ENCODE measurements around the gene SMG6.
"Not testable (repeated sequence)": the region's sequence is repeated elsewhere in the genome, so short reads cannot be mapped to it uniquely, and the experiment has no call there.

The SMG6 gene

DNA sequence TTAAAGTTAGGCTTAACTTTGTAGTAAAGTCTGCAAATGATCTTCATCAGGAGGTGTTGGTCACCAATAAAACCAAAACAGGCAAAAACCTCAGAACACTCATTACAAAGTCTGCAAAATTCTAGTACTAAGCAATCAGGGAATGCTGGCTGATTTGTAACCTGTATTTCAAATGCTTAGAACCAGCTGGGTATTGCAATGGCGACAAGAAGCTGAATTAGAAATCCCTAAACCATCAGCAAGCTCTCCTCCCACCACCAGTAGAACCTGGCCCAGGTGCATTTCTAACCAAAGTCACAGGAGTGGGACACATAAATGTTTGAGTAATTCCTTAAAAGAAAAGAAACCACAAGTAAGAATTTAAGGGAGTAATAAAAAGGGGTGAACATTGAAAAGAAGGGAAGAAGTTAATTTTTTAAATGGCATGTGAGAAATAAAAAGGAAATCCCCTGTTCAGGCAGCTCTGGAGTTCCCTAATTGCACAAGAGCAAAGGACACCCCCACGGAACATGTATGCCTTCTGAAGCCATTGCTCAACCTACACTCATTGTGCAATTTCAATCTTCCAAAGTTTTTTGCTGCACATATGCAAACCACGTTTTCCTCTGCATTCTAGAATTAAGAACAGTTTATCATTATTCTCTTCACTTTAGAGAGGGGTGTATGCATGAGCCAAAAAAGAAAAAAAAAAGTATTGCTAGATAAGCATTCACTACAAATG is 145.8 kb downstream of the SMG6 start:
- peaks cover 38% of the 10 kb centered on the region for H3K36me3 Mint-ChIP-seq (ENCODE audit: low read depth)
- H3K27ac Mint-ChIP-seq, result peak overlapping the region; percentile 36
- H3K9me3 Mint-ChIP-seq, result no peaks in the 10 kb centered on the region
- no peaks in the 10 kb centered on the region for H3K27me3 Mint-ChIP-seq
- peaks cover 33% of the 10 kb centered on the region for H3K4me1 Mint-ChIP-seq (ENCODE audit: low read depth)
- H3K4me3 Mint-ChIP-seq, result no peak overlapping the region

GRCh38 chr17:2157081-2157480 is 146.5 kb downstream of the SMG6 start:
- no peaks in the 10 kb centered on the region for H3K27me3 Mint-ChIP-seq
- no peaks in the 10 kb centered on the region for H3K9me3 Mint-ChIP-seq
- peaks cover 45% of the 10 kb centered on the region for H3K36me3 Mint-ChIP-seq (ENCODE audit: low read depth)
- peaks cover 33% of the 10 kb centered on the region for H3K4me1 Mint-ChIP-seq (ENCODE audit: low read depth)
- H3K4me3 Mint-ChIP-seq, result no peak overlapping the region
- H3K27ac Mint-ChIP-seq, result no peak overlapping the region

GRCh38 chr17:2156666-2157065 is 146.9 kb downstream of the SMG6 start:
- Mint-ChIP-seq H3K36me3 (ENCODE audit: low read depth) (peaks cover 45% of the 10 kb centered on the region), H3K4me1 (ENCODE audit: low read depth) (peaks cover 33% of the 10 kb centered on the region), H3K9me3 (no peaks in the 10 kb centered on the region), H3K4me3 (no peak overlapping the region), H3K27ac (no peak overlapping the region), H3K27me3 (no peaks in the 10 kb centered on the region)

GRCh38 chr17:2155573-2155972 is 148.0 kb downstream of the SMG6 start:
- Mint-ChIP-seq H3K27ac (no peak overlapping the region), H3K27me3 (no peaks in the 10 kb centered on the region), H3K4me1 (ENCODE audit: low read depth) (peaks cover 35% of the 10 kb centered on the region), H3K9me3 (no peaks in the 10 kb centered on the region), H3K4me3 (no peak overlapping the region), H3K36me3 (ENCODE audit: low read depth) (peaks cover 49% of the 10 kb centered on the region)

GRCh38 chr17:2151358-2152033 is 152.1 kb downstream of the SMG6 start:
- no peaks in the 10 kb centered on the region for H3K27me3 Mint-ChIP-seq
- H3K9me3 Mint-ChIP-seq, result no peaks in the 10 kb centered on the region
- H3K27ac Mint-ChIP-seq, result no peak overlapping the region
- peaks cover 11% of the 10 kb centered on the region for H3K4me1 Mint-ChIP-seq (ENCODE audit: low read depth)
- H3K4me3 Mint-ChIP-seq, result no peak overlapping the region
- H3K36me3 Mint-ChIP-seq (ENCODE audit: low read depth), result peaks cover 46% of the 10 kb centered on the region

- no peak overlapping the region for H3K4me3 Mint-ChIP-seq
- H3K36me3 Mint-ChIP-seq (ENCODE audit: low read depth), result peaks cover 46% of the 10 kb centered on the region
- no peak overlapping the region for H3K27ac Mint-ChIP-seq
- no peaks in the 10 kb centered on the region for H3K27me3 Mint-ChIP-seq
- H3K9me3 Mint-ChIP-seq, result no peaks in the 10 kb centered on the region
- peaks cover 11% of the 10 kb centered on the region for H3K4me1 Mint-ChIP-seq (ENCODE audit: low read depth)
These were observed 152.8 kb downstream of the SMG6 start for GRCh38 chr17:2150806-2151205.

GRCh38 chr17:2149934-2150333 is 153.7 kb downstream of the SMG6 start:
- Mint-ChIP-seq H3K36me3 (ENCODE audit: low read depth) (peaks cover 40% of the 10 kb centered on the region), H3K4me3 (no peak overlapping the region), H3K27ac (no peak overlapping the region), H3K27me3 (no peaks in the 10 kb centered on the region), H3K4me1 (ENCODE audit: low read depth) (peaks cover 5% of the 10 kb centered on the region), H3K9me3 (no peaks in the 10 kb centered on the region)

- H3K9me3 Mint-ChIP-seq, result no peaks in the 10 kb centered on the region
- no peak overlapping the region for H3K4me3 Mint-ChIP-seq
- no peaks in the 10 kb centered on the region for H3K27me3 Mint-ChIP-seq
- peaks cover 9% of the 10 kb centered on the region for H3K4me1 Mint-ChIP-seq (ENCODE audit: low read depth)
- H3K27ac Mint-ChIP-seq, result no peak overlapping the region
- peaks cover 34% of the 10 kb centered on the region for H3K36me3 Mint-ChIP-seq (ENCODE audit: low read depth)
These were observed 157.3 kb downstream of the SMG6 start for GRCh38 chr17:2146132-2146871.

- H3K27me3 Mint-ChIP-seq, result no peaks in the 10 kb centered on the region
- H3K9me3 Mint-ChIP-seq, result no peaks in the 10 kb centered on the region
- H3K36me3 Mint-ChIP-seq (ENCODE audit: low read depth), result peaks cover 25% of the 10 kb centered on the region
- H3K4me3 Mint-ChIP-seq, result no peak overlapping the region
- no peak overlapping the region for H3K27ac Mint-ChIP-seq
- peaks cover 5% of the 10 kb centered on the region for H3K4me1 Mint-ChIP-seq (ENCODE audit: low read depth)
These were observed 158.9 kb downstream of the SMG6 start for GRCh38 chr17:2144701-2145100.

DNA sequence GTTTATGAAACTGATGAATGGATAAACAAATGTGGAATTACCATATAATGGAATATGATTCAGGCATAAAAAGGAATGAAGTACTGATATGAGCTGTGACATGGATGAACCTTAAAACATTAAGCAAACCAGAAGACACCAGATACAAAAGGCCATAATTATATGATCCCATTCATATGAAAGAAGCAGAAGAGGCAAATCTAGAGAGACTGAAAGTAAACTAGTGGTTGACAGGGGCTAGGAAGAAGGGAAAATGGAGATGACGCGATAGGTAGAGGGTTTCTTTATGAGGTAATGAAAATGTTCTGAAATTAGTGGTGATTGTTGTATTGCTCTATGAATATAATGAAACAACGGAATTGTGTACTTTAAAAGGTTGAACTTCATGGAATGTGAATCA is 160.3 kb downstream of the SMG6 start:
- no peaks in the 10 kb centered on the region for H3K27me3 Mint-ChIP-seq
- H3K27ac Mint-ChIP-seq, result peak overlapping the region; percentile 17
- peaks cover 16% of the 10 kb centered on the region for H3K36me3 Mint-ChIP-seq (ENCODE audit: low read depth)
- no peaks in the 10 kb centered on the region for H3K9me3 Mint-ChIP-seq
- no peak overlapping the region for H3K4me3 Mint-ChIP-seq
- peaks cover 15% of the 10 kb centered on the region for H3K4me1 Mint-ChIP-seq (ENCODE audit: low read depth)

DNA sequence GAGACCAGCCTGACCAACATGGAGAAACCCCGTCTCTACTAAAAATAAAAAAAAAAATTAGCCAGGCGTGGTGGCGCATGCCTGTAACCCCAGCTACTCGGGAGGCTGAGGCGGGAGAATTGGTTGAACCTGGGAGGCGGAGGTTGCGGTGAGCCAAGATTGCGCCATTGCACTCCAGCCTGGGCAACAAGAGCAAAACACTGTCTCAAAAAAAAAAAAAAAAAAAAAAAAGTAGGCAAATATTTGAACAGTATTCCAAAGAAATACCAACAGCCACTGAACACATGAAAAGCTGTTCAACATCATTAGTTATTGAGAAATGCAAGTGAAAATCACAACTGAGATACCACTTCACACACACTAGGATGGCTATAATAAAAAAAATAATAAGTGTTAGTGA is 160.9 kb downstream of the SMG6 start:
- peaks cover 14% of the 10 kb centered on the region for H3K36me3 Mint-ChIP-seq (ENCODE audit: low read depth)
- peaks cover 21% of the 10 kb centered on the region for H3K4me1 Mint-ChIP-seq (ENCODE audit: low read depth)
- not testable (repeated sequence) for H3K27ac Mint-ChIP-seq, H3K9me3 Mint-ChIP-seq, H3K27me3 Mint-ChIP-seq, H3K4me3 Mint-ChIP-seq

GRCh38 chr17:2140683-2141082 is 162.9 kb downstream of the SMG6 start:
- H3K27ac Mint-ChIP-seq, result no peak overlapping the region
- peaks cover 13% of the 10 kb centered on the region for H3K36me3 Mint-ChIP-seq (ENCODE audit: low read depth)
- no peaks in the 10 kb centered on the region for H3K9me3 Mint-ChIP-seq
- H3K4me1 Mint-ChIP-seq (ENCODE audit: low read depth), result peaks cover 32% of the 10 kb centered on the region
- H3K27me3 Mint-ChIP-seq, result no peaks in the 10 kb centered on the region
- no peak overlapping the region for H3K4me3 Mint-ChIP-seq

DNA sequence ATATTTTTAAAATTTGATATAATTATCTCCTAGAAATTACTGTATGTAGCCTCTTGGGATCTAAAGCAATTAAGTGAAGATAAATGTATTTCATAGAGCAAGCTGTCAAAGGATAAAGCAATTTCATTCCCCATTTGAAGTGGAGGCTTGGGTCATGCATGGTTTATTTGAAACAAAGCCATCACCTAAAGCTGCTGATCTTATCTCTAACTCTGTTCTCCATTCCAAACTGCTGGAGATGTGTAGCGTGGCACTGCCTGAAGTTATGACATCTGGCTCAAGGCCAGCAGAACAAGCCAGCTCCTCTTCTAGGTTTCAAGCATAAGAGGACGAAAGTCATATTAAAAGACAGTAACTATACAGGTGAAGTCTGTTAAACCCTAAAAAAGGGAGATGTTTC is 164.8 kb downstream of the SMG6 start:
- H3K4me1 Mint-ChIP-seq (ENCODE audit: low read depth), result peaks cover 32% of the 10 kb centered on the region
- H3K27me3 Mint-ChIP-seq, result no peaks in the 10 kb centered on the region
- no peak overlapping the region for H3K4me3 Mint-ChIP-seq
- H3K36me3 Mint-ChIP-seq (ENCODE audit: low read depth), result peaks cover 9% of the 10 kb centered on the region
- H3K9me3 Mint-ChIP-seq, result no peaks in the 10 kb centered on the region
- peak overlapping the region; percentile 4 for H3K27ac Mint-ChIP-seq

GRCh38 chr17:2138318-2138717 is 165.3 kb downstream of the SMG6 start:
- Mint-ChIP-seq H3K4me3 (no peak overlapping the region), H3K27ac (no peak overlapping the region), H3K9me3 (no peaks in the 10 kb centered on the region), H3K4me1 (ENCODE audit: low read depth) (peaks cover 29% of the 10 kb centered on the region), H3K36me3 (ENCODE audit: low read depth) (peaks cover 6% of the 10 kb centered on the region), H3K27me3 (no peaks in the 10 kb centered on the region)

- Mint-ChIP-seq H3K36me3 (ENCODE audit: low read depth) (peaks cover 4% of the 10 kb centered on the region), H3K27ac (peak overlapping the region; percentile 32), H3K4me1 (ENCODE audit: low read depth) (peaks cover 27% of the 10 kb centered on the region), H3K4me3 (no peak overlapping the region), H3K27me3 (no peaks in the 10 kb centered on the region), H3K9me3 (no peaks in the 10 kb centered on the region)
These were observed 166.1 kb downstream of the SMG6 start for GRCh38 chr17:2137342-2138098.
